Measurements from ENCODE around the gene SLC37A3.
"Not testable (repeated sequence)": the region's sequence is repeated elsewhere in the genome, so short reads cannot be mapped to it uniquely, and the experiment has no call there.

SLC37A3 gene

GRCh38 chr7:140342727-140343514 is 55.4 kb downstream of the SLC37A3 start:
- peak in 1 of 2 experiments; percentile 33 for TF ChIP-seq CTCF (IDR thresholded peaks at IDR 0.05)
- H3K4me1 ChIP-seq: no peaks in the 10 kb centered on the region
- intact Hi-C loops (cut with DNase I; ENCODE audit: low total_unique reads): no loop called here
- no peak overlapping the region for H3K4me3 ChIP-seq
- H3K9me3 ChIP-seq: no peaks in the 10 kb centered on the region
- DNase-seq: peak in 1 of 2 donors; percentile 54
- H3K27ac ChIP-seq: no peak overlapping the region
- H3K36me3 ChIP-seq: peaks cover 23 to 80% (median 58%) of the 10 kb centered on the region in 3 donors
- H3K27me3 ChIP-seq: no peaks in the 10 kb centered on the region

- H3K27ac ChIP-seq; H3K4me1 ChIP-seq; H3K9me3 ChIP-seq; DNase-seq; H3K4me3 ChIP-seq; H3K27me3 ChIP-seq; intact Hi-C loops (cut with DNase I; ENCODE audit: low total_unique reads): not testable (repeated sequence)
- H3K36me3 ChIP-seq: peaks cover 10 to 71% (median 55%) of the 10 kb centered on the region in 3 donors
Measured at GRCh38 chr7:140338959-140339358, 59.4 kb downstream of the SLC37A3 start.

- H3K36me3 ChIP-seq: peaks cover 6 to 34% (median 20%) of the 10 kb centered on the region in 3 donors
- no peak overlapping the region for H3K4me3 ChIP-seq
- intact Hi-C loops (cut with DNase I; ENCODE audit: low total_unique reads): no loop called here
- peaks cover 0 to 13% (median 12%) of the 10 kb centered on the region in 4 donors for H3K4me1 ChIP-seq
- no peaks in the 10 kb centered on the region for H3K27me3 ChIP-seq
- DNase-seq: no peak
- H3K27ac ChIP-seq: no peak overlapping the region
- no peaks in the 10 kb centered on the region for H3K9me3 ChIP-seq
- no peak for TF ChIP-seq CTCF (IDR thresholded peaks at IDR 0.05)
Measured at GRCh38 chr7:140334341-140335057, 63.8 kb downstream of the SLC37A3 start.

GRCh38 chr7:140333686-140334085 is 64.6 kb downstream of the SLC37A3 start:
- no peak for DNase-seq
- no peaks in the 10 kb centered on the region for H3K27me3 ChIP-seq
- TF ChIP-seq CTCF (IDR thresholded peaks at IDR 0.05): no peak
- peaks cover 0 to 15% (median 14%) of the 10 kb centered on the region in 4 donors for H3K4me1 ChIP-seq
- H3K9me3 ChIP-seq: no peaks in the 10 kb centered on the region
- no peak overlapping the region for H3K4me3 ChIP-seq
- intact Hi-C loops (cut with DNase I; ENCODE audit: low total_unique reads): no loop called here
- H3K36me3 ChIP-seq: peaks cover 6 to 31% (median 20%) of the 10 kb centered on the region in 3 donors
- no peak overlapping the region for H3K27ac ChIP-seq

- peaks cover 0 to 15% (median 14%) of the 10 kb centered on the region in 4 donors for H3K4me1 ChIP-seq
- no peak overlapping the region for H3K27ac ChIP-seq
- no peak for DNase-seq
- H3K9me3 ChIP-seq: no peaks in the 10 kb centered on the region
- H3K4me3 ChIP-seq: no peak overlapping the region
- intact Hi-C loops (cut with DNase I; ENCODE audit: low total_unique reads): no loop called here
- TF ChIP-seq CTCF (IDR thresholded peaks at IDR 0.05): no peak
- H3K36me3 ChIP-seq: peaks cover 6 to 31% (median 20%) of the 10 kb centered on the region in 3 donors
- H3K27me3 ChIP-seq: no peaks in the 10 kb centered on the region
Measured at GRCh38 chr7:140333223-140333622, 65.1 kb downstream of the SLC37A3 start.

GRCh38 chr7:140330595-140330994 is 67.7 kb downstream of the SLC37A3 start:
- no peaks in the 10 kb centered on the region for H3K9me3 ChIP-seq
- peaks cover 0 to 27% (median 16%) of the 10 kb centered on the region in 4 donors for H3K4me1 ChIP-seq
- peak overlapping the region; percentile 80 to 82 for H3K27ac ChIP-seq
- DNase-seq: no peak
- TF ChIP-seq CTCF (IDR thresholded peaks at IDR 0.05): no peak
- peaks cover 0 to 20% (median 13%) of the 10 kb centered on the region in 3 donors for H3K36me3 ChIP-seq
- H3K4me3 ChIP-seq: peak overlapping the region; percentile 33 to 37
- no peaks in the 10 kb centered on the region for H3K27me3 ChIP-seq
- intact Hi-C loops (cut with DNase I; ENCODE audit: low total_unique reads): no loop called here

Data from tibial artery (tissue), 4 donors.